DND-41 (cell line): ENCODE measurements around the gene LHX3.

Source experiments
- ATAC-seq: fragments of 200-7000 bp; cut with Tn5 transposase; 3 replicates; pipeline ENCODE4 v1.9.1; 2021; ENCODE audit warnings: low read depth; ENCODE audit not compliant: insufficient read depth
- DNase-seq: peaks from one replicate; pipeline ENCODE4 v3.0.0-alpha.2; 2020
- H2AFZ ChIP-seq: 2 replicates; pipeline ENCODE4 v1.6.0; 2012; ENCODE audit warnings: low read depth, low read length
- H3K27ac ChIP-seq: 2 replicates; pipeline ENCODE4 v1.5.1; 2012; ENCODE audit warnings: low read length, inconsistent platforms
- H3K27me3 ChIP-seq: fragments of 200-600 bp; sonication (generic); 2 replicates; pipeline ENCODE4 v1.6.0; 2012; ENCODE audit warnings: low read length, mild to moderate bottlenecking, inconsistent platforms; ENCODE audit not compliant: insufficient read depth, poor library complexity
- H3K36me3 ChIP-seq: 2 replicates; pipeline ENCODE4 v1.5.1; 2012; ENCODE audit warnings: low read length, inconsistent platforms; ENCODE audit not compliant: insufficient read depth
- H3K4me1 ChIP-seq: 2 replicates; pipeline ENCODE4 v1.5.1; 2012; ENCODE audit warnings: mild to moderate bottlenecking, low read length; ENCODE audit not compliant: insufficient read depth
- H3K4me2 ChIP-seq: 2 replicates; pipeline ENCODE4 v1.6.0; 2012; ENCODE audit warnings: mild to moderate bottlenecking, moderate library complexity, low read length, inconsistent platforms; ENCODE audit not compliant: insufficient read depth
- H3K4me3 ChIP-seq, 2 experiments: fragments of 200-600 bp in 1 of 2; shearing (Covaris generic) in 1 of 2; 2 replicates each; pipeline ENCODE4 v1.5.1; 2012 to 2016; ENCODE audit warnings: inconsistent platforms in 2 of 2, low read length in 2 of 2, mild to moderate bottlenecking in 2 of 2, low read depth in 1 of 2, moderate library complexity in 1 of 2
- H3K79me2 ChIP-seq: 2 replicates; pipeline ENCODE4 v1.6.0; 2012; ENCODE audit warnings: low read length, inconsistent platforms; ENCODE audit not compliant: insufficient read depth
- H3K9ac ChIP-seq: 2 replicates; pipeline ENCODE4 v1.6.0; 2012; ENCODE audit warnings: low read depth, mild to moderate bottlenecking, inconsistent platforms, low read length, moderate library complexity
- H3K9me3 ChIP-seq: 2 replicates; pipeline ENCODE4 v1.5.1; 2012; ENCODE audit warnings: low read length, moderate library complexity, mild to moderate bottlenecking, inconsistent platforms; ENCODE audit not compliant: insufficient read depth, severe bottlenecking
- H4K20me1 ChIP-seq: 2 replicates; pipeline ENCODE4 v1.6.0; 2012; ENCODE audit warnings: low read length; ENCODE audit not compliant: insufficient read depth
- CTCF ChIP-seq: IDR thresholded peaks from 2 replicates; pipeline ENCODE4 v1.5.1; 2012; ENCODE audit warnings: borderline replicate concordance, low read length, moderate library complexity, mild to moderate bottlenecking; ENCODE audit not compliant: poor library complexity, severe bottlenecking; ENCODE audit errors: extremely low read depth
- EZH2 ChIP-seq: IDR thresholded peaks from 3 replicates; pipeline ENCODE4 v1.6.1; 2012; ENCODE audit warnings: borderline replicate concordance, low read depth, mild to moderate bottlenecking, moderate library complexity, low read length, inconsistent platforms; ENCODE audit not compliant: severe bottlenecking

LHX3 gene

GRCh38 chr9:136173648-136174290 is 31.2 kb downstream of the LHX3 start:
- Histone ChIP-seq H3K27me3 (no peaks in the 10 kb centered on the region), H4K20me1 (0 out of 2 replicates have a peak, but pooled peaks cover 3% of the 10 kb centered on the region), H2AFZ (no peak overlapping the region), H3K4me3 (no peak overlapping the region), H3K4me1 (no peaks in the 10 kb centered on the region), H3K36me3 (no peaks in the 10 kb centered on the region), H3K9ac (no peak overlapping the region), H3K79me2 (no peaks in the 10 kb centered on the region), H3K27ac (no peak overlapping the region), H3K4me2 (no peak overlapping the region), H3K9me3 (no peaks in the 10 kb centered on the region)
- no peak for DNase-seq
- no peak for ATAC-seq
- TF ChIP-seq EZH2 (no peak), CTCF (no peak)

- Histone ChIP-seq H3K4me1 (no peaks in the 10 kb centered on the region), H3K9ac (no peak overlapping the region), H3K4me3 (no peak overlapping the region), H3K9me3 (no peaks in the 10 kb centered on the region), H2AFZ (no peak overlapping the region), H3K4me2 (no peak overlapping the region), H3K79me2 (no peaks in the 10 kb centered on the region), H3K27me3 (no peaks in the 10 kb centered on the region), H3K27ac (no peak overlapping the region), H3K36me3 (no peaks in the 10 kb centered on the region), H4K20me1 (0 out of 2 replicates have a peak, but pooled peaks cover 3% of the 10 kb centered on the region)
- TF ChIP-seq CTCF: no peak
- no peak for TF ChIP-seq EZH2
- ATAC-seq (no peak), DNase-seq (no peak)
Measured at GRCh38 chr9:136172412-136173079, 32.4 kb downstream of the LHX3 start.

- ATAC-seq (no peak), DNase-seq (no peak)
- no peak overlapping the region for H3K4me3 ChIP-seq
- no peaks in the 10 kb centered on the region for H3K79me2 ChIP-seq
- no peaks in the 10 kb centered on the region for H3K27me3 ChIP-seq
- TF ChIP-seq CTCF: no peak
- no peak for TF ChIP-seq EZH2
- no peaks in the 10 kb centered on the region for H3K4me1 ChIP-seq
- 0 out of 2 replicates have a peak, but pooled peaks cover 3% of the 10 kb centered on the region for H4K20me1 ChIP-seq
- H2AFZ ChIP-seq: no peak overlapping the region
- no peaks in the 10 kb centered on the region for H3K36me3 ChIP-seq
- H3K9me3 ChIP-seq: no peaks in the 10 kb centered on the region
- no peak overlapping the region for H3K9ac ChIP-seq
- no peak overlapping the region for H3K4me2 ChIP-seq
- no peak overlapping the region for H3K27ac ChIP-seq
Measured at GRCh38 chr9:136171801-136172411, 33.0 kb downstream of the LHX3 start.
